HepG2 (cell line): Measurements from ENCODE around the gene ATP4A. TPM values are rescaled to one million over a fixed set of nuclear protein-coding genes. Genes with fewer than 3 reads are reported as not detected.

Experiments used
- BCL6 ChIP-seq: IDR thresholded peaks from 2 replicates; pipeline ENCODE4 v1.6.1; 2016; ENCODE audit warnings: missing genetic modification reagents, missing compliant biosample characterization
- CAMTA2 ChIP-seq: sonication (generic); formaldehyde crosslinking; IDR thresholded peaks from 2 replicates; pipeline ENCODE4 v1.4.0; 2020; ENCODE audit warnings: mild to moderate bottlenecking, missing genetic modification reagents, borderline replicate concordance
- FOSL2 ChIP-seq: sonication (generic); formaldehyde crosslinking; IDR thresholded peaks from 2 replicates; pipeline ENCODE4 v1.4.0; 2020; ENCODE audit warnings: missing genetic modification reagents
- FOXA3 ChIP-seq: IDR thresholded peaks from 2 replicates; pipeline ENCODE4 v1.6.1; 2016; ENCODE audit warnings: missing genetic modification reagents, missing compliant biosample characterization
- FOXP4 ChIP-seq: sonication (generic); formaldehyde crosslinking; IDR thresholded peaks from 2 replicates; pipeline ENCODE4 v1.4.0; 2020; ENCODE audit warnings: missing genetic modification reagents
- HDAC6 ChIP-seq: fragments of 200-600 bp; sonication (generic); IDR thresholded peaks from 2 replicates; pipeline ENCODE4 v1.7.0; 2017; ENCODE audit warnings: mild to moderate bottlenecking, antibody characterized with exemption, low read length, low read depth
- MAFG ChIP-seq: sonication (generic); formaldehyde crosslinking; IDR thresholded peaks from 2 replicates; pipeline ENCODE4 v1.5.1; 2020; ENCODE audit warnings: mild to moderate bottlenecking, missing genetic modification reagents
- MTA1 ChIP-seq: sonication (generic); formaldehyde crosslinking; IDR thresholded peaks from 2 replicates; pipeline ENCODE4 v1.4.0; 2020; ENCODE audit warnings: missing genetic modification reagents, mild to moderate bottlenecking, borderline replicate concordance
- MXD1 ChIP-seq: sonication (generic); formaldehyde crosslinking; IDR thresholded peaks from 2 replicates; pipeline ENCODE4 v1.4.0; 2020; ENCODE audit warnings: mild to moderate bottlenecking, missing genetic modification reagents
- NR0B2 ChIP-seq: sonication (generic); formaldehyde crosslinking; IDR thresholded peaks from 2 replicates; pipeline ENCODE4 v1.4.0; 2020; ENCODE audit warnings: mild to moderate bottlenecking, missing genetic modification reagents
- RERE ChIP-seq: IDR thresholded peaks from 2 replicates; pipeline ENCODE4 v1.6.1; 2016; ENCODE audit warnings: low read depth, missing genetic modification reagents, missing compliant biosample characterization
- THAP7 ChIP-seq: sonication (generic); formaldehyde crosslinking; IDR thresholded peaks from 2 replicates; pipeline ENCODE4 v1.8.1; 2023; ENCODE audit warnings: mild to moderate bottlenecking, missing genetic modification reagents
- ZNF251 ChIP-seq: sonication (generic); formaldehyde crosslinking; IDR thresholded peaks from 2 replicates; pipeline ENCODE4 v1.9.0; 2021; ENCODE audit warnings: mild to moderate bottlenecking, missing genetic modification reagents
- ZNF263 ChIP-seq: sonication (generic); formaldehyde crosslinking; IDR thresholded peaks from 2 replicates; pipeline ENCODE4 v1.4.0; 2020; ENCODE audit warnings: missing genetic modification reagents
- ZNF598 ChIP-seq: sonication (generic); formaldehyde crosslinking; IDR thresholded peaks from 2 replicates; pipeline ENCODE4 v1.5.1; 2020; ENCODE audit warnings: mild to moderate bottlenecking, missing genetic modification reagents, borderline replicate concordance
- ZNF790 ChIP-seq: sonication (generic); formaldehyde crosslinking; IDR thresholded peaks from 2 replicates; pipeline ENCODE4 v1.8.0; 2022; ENCODE audit warnings: missing genetic modification reagents, mild to moderate bottlenecking, borderline replicate concordance
- ZSCAN12 ChIP-seq: sonication (generic); formaldehyde crosslinking; IDR thresholded peaks from 2 replicates; pipeline ENCODE4 v1.9.0; 2021; ENCODE audit warnings: mild to moderate bottlenecking, missing genetic modification reagents
- ZSCAN25 ChIP-seq: sonication (generic); formaldehyde crosslinking; IDR thresholded peaks from 2 replicates; pipeline ENCODE4 v1.8.0; 2022; ENCODE audit warnings: mild to moderate bottlenecking, missing genetic modification reagents
- polyA plus RNA-seq, 8 experiments: library from polyadenylated mRNA; depleted of rRNA in 3 of 8; stranded (reverse) in 7 of 8; unstranded in 1 of 8; fragments of >200 nt; fragmentation: Illumina TruSeq in 4 of 8; extraction: Trizol in 4 of 8; gene quantifications; 2 replicates each; pipeline versions ENCODE4 v1.2.1 to v1.2.3, GENCODE V29; 2011 to 2016; ENCODE audit warnings: low read depth in 4 of 8, missing spikeins in 1 of 8, mixed read lengths in 1 of 8; ENCODE audit not compliant: insufficient read depth in 1 of 8
- total RNA-seq, 5 experiments: library from RNA; depleted of rRNA; stranded (reverse); fragments of >200 nt; fragmentation: Illumina TruSeq; extraction: Trizol; gene quantifications; 2 replicates each; pipeline ENCODE4 v1.2.3, GENCODE V29; 2016; ENCODE audit warnings: low read depth in 1 of 5

Gene ATP4A
- total and polyA plus RNA-seq, 2 of the 13 experiments (the other 11 are each of a cell fraction or from before 2014, with no cell fraction given) = 0.08 to 0.11 TPM

GRCh38 chr19:35545001-35545854, 18.2 kb downstream of the ATP4A start, which contains the start of gene TMEM147 (continued):
- TF ChIP-seq RERE (CRISPR knock-in tag) (no peak), FOSL2 (CRISPR knock-in tag) (peak; percentile 34; the same call in 1 of the 2 replicates), FOXP4 (CRISPR knock-in tag) (no peak), ZSCAN25 (CRISPR knock-in tag) (0 out of 2 replicates have a peak, but pooled peaks have one; percentile 18), MXD1 (CRISPR knock-in tag) (peak; percentile 94; the same call in 1 of the 2 replicates), ZNF790 (CRISPR knock-in tag) (peak; percentile 82; the same call in 1 of the 2 replicates), THAP7 (CRISPR knock-in tag) (no peak), FOXA3 (CRISPR knock-in tag) (peak; percentile 37; the same call in 1 of the 2 replicates), ZNF598 (CRISPR knock-in tag) (peak; percentile 24; the same call in 1 of the 2 replicates), ZSCAN12 (CRISPR knock-in tag) (peak; percentile 69; the same call in 1 of the 2 replicates), HDAC6 (no peak), CAMTA2 (CRISPR knock-in tag) (no peak), ZNF251 (CRISPR knock-in tag) (no peak), BCL6 (CRISPR knock-in tag) (no peak; the same call in 1 of the 2 replicates), NR0B2 (CRISPR knock-in tag) (peak; percentile 64), MAFG (CRISPR knock-in tag) (no peak), ZNF263 (peak; percentile 56; the same call in 1 of the 2 replicates), MTA1 (CRISPR knock-in tag) (no peak; the same call in 1 of the 2 replicates)
